BLaER1 treated with 17β-estradiol and CSF1 and Interleukin-3, amounts not matched to agents 10 nM and 100 nM (cell line): ENCODE data around the gene OR2A1.
"Not testable (repeated sequence)": the region's sequence is repeated elsewhere in the genome, so short reads cannot be mapped to it uniquely, and the experiment has no call there.

Experiments
- H3K27ac ChIP-seq, 11 experiments: shearing (Covaris generic); formaldehyde crosslinking; 2 replicates each; pipeline ENCODE4 v1.8.1; 2022
- H3K27me3 ChIP-seq, 11 experiments: shearing (Covaris generic); formaldehyde crosslinking; 2 replicates each; pipeline ENCODE4 v1.8.1; 2022
- H3K36me3 ChIP-seq, 11 experiments: shearing (Covaris generic); formaldehyde crosslinking; 2 replicates each; pipeline ENCODE4 v1.8.1; 2022
- H3K4me1 ChIP-seq, 10 experiments: shearing (Covaris generic); formaldehyde crosslinking; 2 replicates each; pipeline ENCODE4 v1.8.1; 2022
- H3K4me2 ChIP-seq, 11 experiments: shearing (Covaris generic); formaldehyde crosslinking; 2 replicates each; pipeline ENCODE4 v1.8.1; 2022
- H3K4me3 ChIP-seq, 10 experiments: shearing (Covaris generic); formaldehyde crosslinking; 2 replicates each; pipeline ENCODE4 v1.8.1; 2022
- H3K9ac ChIP-seq, 11 experiments: shearing (Covaris generic); formaldehyde crosslinking; 2 replicates each; pipeline ENCODE4 v1.8.1; 2022
- H3K9me3 ChIP-seq, 11 experiments: shearing (Covaris generic); formaldehyde crosslinking; replicated peaks in 1 of 11; 2 replicates each; pipeline ENCODE4 v1.8.1; 2022
- H4K20me1 ChIP-seq, 11 experiments: shearing (Covaris generic); formaldehyde crosslinking; 2 replicates each; pipeline ENCODE4 v1.8.1; 2022

OR2A1 gene

DNA sequence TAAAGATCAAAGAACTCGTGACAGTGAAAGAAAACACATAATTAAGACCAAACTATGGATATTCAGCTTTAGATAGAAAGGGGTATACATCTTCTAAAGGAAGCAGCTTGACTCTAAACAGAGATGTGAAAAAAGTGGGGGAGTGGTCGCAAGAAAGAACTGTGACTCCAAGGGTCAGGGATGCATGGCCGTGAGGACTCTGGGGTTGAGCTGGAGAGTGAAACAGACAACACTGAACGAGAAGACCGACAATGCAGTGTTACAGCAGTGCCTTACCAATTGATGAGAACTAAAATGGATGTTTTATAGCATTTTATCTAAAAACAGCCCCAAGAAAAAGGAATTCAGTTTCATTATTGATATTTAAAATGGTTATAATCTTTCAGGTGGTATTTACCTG is 8.6 kb upstream of the OR2A1 start:
- H3K36me3 ChIP-seq, H4K20me1 ChIP-seq, H3K4me1 ChIP-seq, H3K4me2 ChIP-seq, H3K27me3 ChIP-seq, H3K9me3 ChIP-seq, H3K9ac ChIP-seq, H3K27ac ChIP-seq, H3K4me3 ChIP-seq: not testable (repeated sequence)

- not testable (repeated sequence) for H3K9ac ChIP-seq, H3K9me3 ChIP-seq, H3K4me3 ChIP-seq, H3K27me3 ChIP-seq, H3K4me1 ChIP-seq, H3K36me3 ChIP-seq, H3K4me2 ChIP-seq, H4K20me1 ChIP-seq, H3K27ac ChIP-seq
These were observed 7.1 kb upstream of the OR2A1 start for GRCh38 chr7:144305156-144305555.

- not testable (repeated sequence) for H3K9ac ChIP-seq, H3K4me2 ChIP-seq, H3K27me3 ChIP-seq, H3K4me1 ChIP-seq, H3K36me3 ChIP-seq, H3K4me3 ChIP-seq, H4K20me1 ChIP-seq, H3K27ac ChIP-seq, H3K9me3 ChIP-seq
These were observed 2.5 kb upstream of the OR2A1 start for GRCh38 chr7:144309702-144310101.

DNA sequence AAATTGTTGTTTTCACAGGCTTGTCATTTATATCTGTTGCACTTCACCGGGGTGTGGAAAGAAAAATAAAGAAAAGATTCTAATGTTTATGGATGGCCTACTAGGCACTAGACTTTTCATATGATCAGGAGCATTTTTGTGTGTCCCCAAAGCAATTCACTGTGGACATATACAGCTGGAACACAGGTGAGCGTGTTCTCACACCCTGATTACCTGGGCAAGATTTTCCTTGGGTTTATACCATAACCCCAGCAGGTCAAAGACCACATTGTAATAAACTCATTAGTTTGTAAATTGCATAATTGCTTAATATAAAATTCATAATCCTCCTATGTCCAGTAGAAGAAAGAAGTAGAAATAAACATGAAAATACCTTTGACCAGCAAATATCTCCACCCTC is 1.0 kb upstream of the OR2A1 start:
- not testable (repeated sequence) for H3K4me1 ChIP-seq, H3K27ac ChIP-seq, H4K20me1 ChIP-seq, H3K9ac ChIP-seq, H3K9me3 ChIP-seq, H3K4me3 ChIP-seq, H3K4me2 ChIP-seq, H3K27me3 ChIP-seq, H3K36me3 ChIP-seq

- not testable (repeated sequence) for H3K4me3 ChIP-seq, H3K9me3 ChIP-seq, H3K4me2 ChIP-seq, H3K27ac ChIP-seq, H3K36me3 ChIP-seq, H3K27me3 ChIP-seq, H3K4me1 ChIP-seq, H4K20me1 ChIP-seq, H3K9ac ChIP-seq
These were observed 5.3 kb downstream of the OR2A1 start for GRCh38 chr7:144317537-144317936.

DNA sequence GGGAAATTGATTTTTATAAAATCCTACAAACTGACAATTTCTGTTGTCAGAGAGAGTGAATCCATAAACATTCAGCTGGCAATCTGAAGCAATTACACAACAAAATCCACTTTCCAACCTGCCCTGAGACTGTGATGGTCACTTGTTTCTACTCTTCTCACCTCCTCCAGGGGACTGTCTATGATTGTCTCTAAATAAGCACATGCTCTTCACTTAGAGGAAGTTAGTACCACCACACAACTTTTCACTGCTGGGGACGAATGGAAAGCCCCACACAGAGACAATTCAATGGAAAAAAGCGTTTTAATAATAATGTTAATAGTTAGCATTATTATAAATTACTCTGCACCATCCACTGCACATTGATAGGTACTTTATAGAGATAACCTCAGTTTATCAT is 7.3 kb downstream of the OR2A1 start:
- not testable (repeated sequence) for H3K9ac ChIP-seq, H3K4me1 ChIP-seq, H3K36me3 ChIP-seq, H4K20me1 ChIP-seq, H3K27me3 ChIP-seq, H3K9me3 ChIP-seq, H3K4me3 ChIP-seq, H3K4me2 ChIP-seq, H3K27ac ChIP-seq

- H3K4me2 ChIP-seq, H3K9me3 ChIP-seq, H3K27me3 ChIP-seq, H3K27ac ChIP-seq, H3K4me3 ChIP-seq, H3K9ac ChIP-seq, H4K20me1 ChIP-seq, H3K4me1 ChIP-seq, H3K36me3 ChIP-seq: not testable (repeated sequence)
These were observed 9.5 kb downstream of the OR2A1 start for GRCh38 chr7:144321677-144322206.

GRCh38 chr7:144323359-144323758 is 11.1 kb downstream of the OR2A1 start:
- not testable (repeated sequence) for H3K4me1 ChIP-seq, H4K20me1 ChIP-seq, H3K36me3 ChIP-seq, H3K9me3 ChIP-seq, H3K27me3 ChIP-seq, H3K4me3 ChIP-seq, H3K4me2 ChIP-seq, H3K27ac ChIP-seq, H3K9ac ChIP-seq

DNA sequence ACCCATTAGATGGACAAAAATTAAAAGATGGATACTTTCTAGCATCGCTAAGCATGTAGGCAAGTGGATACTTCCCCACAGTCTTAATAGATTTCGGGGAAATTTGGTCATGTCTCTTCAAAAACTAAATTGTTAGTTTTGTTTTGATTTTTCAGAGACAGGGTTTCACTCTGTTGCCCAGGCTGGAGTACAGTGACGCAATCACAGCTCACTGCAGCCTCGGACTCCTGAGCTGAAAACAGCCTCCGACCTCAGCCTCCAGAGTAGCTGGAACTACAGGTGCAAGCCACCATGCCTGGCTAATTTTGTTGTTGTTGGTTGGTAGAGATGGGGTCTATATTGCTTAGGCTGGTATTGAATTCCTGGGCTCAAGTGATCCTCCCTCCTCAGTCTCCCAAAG is 13.6 kb downstream of the OR2A1 start:
- H3K4me2 ChIP-seq, H3K9me3 ChIP-seq, H3K4me1 ChIP-seq, H3K36me3 ChIP-seq, H3K9ac ChIP-seq, H3K27me3 ChIP-seq, H3K27ac ChIP-seq, H4K20me1 ChIP-seq, H3K4me3 ChIP-seq: not testable (repeated sequence)

GRCh38 chr7:144330044-144330443 is 17.8 kb downstream of the OR2A1 start:
- H3K27me3 ChIP-seq, H3K9me3 ChIP-seq, H3K4me1 ChIP-seq, H3K9ac ChIP-seq, H3K4me3 ChIP-seq, H3K27ac ChIP-seq, H4K20me1 ChIP-seq, H3K36me3 ChIP-seq, H3K4me2 ChIP-seq: not testable (repeated sequence)

- H3K4me1 ChIP-seq = not testable (repeated sequence)
These were observed 19.2 kb downstream of the OR2A1 start for GRCh38 chr7:144331221-144331995.

GRCh38 chr7:144331996-144332288 is 19.7 kb downstream of the OR2A1 start:
- H3K27ac ChIP-seq, H3K4me2 ChIP-seq, H3K27me3 ChIP-seq, H3K9ac ChIP-seq, H3K4me3 ChIP-seq, H3K4me1 ChIP-seq, H4K20me1 ChIP-seq, H3K36me3 ChIP-seq, H3K9me3 ChIP-seq: not testable (repeated sequence)

More at GRCh38 chr7:144331221-144331995, 19.2 kb downstream of the OR2A1 start:
- not testable (repeated sequence) for H4K20me1 ChIP-seq, H3K36me3 ChIP-seq, H3K4me2 ChIP-seq, H3K27me3 ChIP-seq, H3K9ac ChIP-seq, H3K4me3 ChIP-seq, H3K27ac ChIP-seq, H3K9me3 ChIP-seq

DNA sequence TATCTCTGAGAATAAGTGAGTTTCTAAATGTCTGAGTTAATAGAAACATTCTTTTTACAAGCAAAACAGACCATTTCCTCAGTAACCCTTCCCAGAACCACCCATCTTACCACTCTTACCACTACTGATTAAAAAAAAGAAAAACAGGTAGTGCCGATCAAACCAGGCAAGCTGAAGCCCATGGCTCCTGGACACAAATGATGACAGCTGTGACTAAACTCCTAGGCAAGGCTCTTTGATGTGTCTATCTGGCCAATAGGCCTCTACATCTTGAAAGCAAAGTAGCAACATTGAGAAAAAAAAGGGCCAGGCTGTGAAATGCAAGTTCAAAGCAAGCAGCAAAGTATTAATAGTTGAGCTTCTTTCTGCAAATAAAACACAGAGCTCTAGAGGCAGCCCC is 36.4 kb downstream of the OR2A1 start:
- not testable (repeated sequence) for H3K4me1 ChIP-seq, H3K27ac ChIP-seq

GRCh38 chr7:144351667-144352066 is 39.4 kb downstream of the OR2A1 start:
- not testable (repeated sequence) for H3K36me3 ChIP-seq, H3K9me3 ChIP-seq, H4K20me1 ChIP-seq, H3K27me3 ChIP-seq, H3K4me3 ChIP-seq, H3K9ac ChIP-seq, H3K27ac ChIP-seq, H3K4me1 ChIP-seq, H3K4me2 ChIP-seq

More for the DNA sequence above, 36.4 kb downstream of the OR2A1 start:
- not testable (repeated sequence) for H3K27me3 ChIP-seq, H3K4me3 ChIP-seq, H3K36me3 ChIP-seq, H3K4me2 ChIP-seq, H4K20me1 ChIP-seq, H3K9ac ChIP-seq, H3K9me3 ChIP-seq
